ENCODE data around the gene SMIM32. TPM values are rescaled to one million over a fixed set of nuclear protein-coding genes. Genes with fewer than 3 reads are reported as not detected.

SMIM32 gene
- polyA plus RNA-seq, 1 donor from 2014 or later, result 3.6 TPM

DNA sequence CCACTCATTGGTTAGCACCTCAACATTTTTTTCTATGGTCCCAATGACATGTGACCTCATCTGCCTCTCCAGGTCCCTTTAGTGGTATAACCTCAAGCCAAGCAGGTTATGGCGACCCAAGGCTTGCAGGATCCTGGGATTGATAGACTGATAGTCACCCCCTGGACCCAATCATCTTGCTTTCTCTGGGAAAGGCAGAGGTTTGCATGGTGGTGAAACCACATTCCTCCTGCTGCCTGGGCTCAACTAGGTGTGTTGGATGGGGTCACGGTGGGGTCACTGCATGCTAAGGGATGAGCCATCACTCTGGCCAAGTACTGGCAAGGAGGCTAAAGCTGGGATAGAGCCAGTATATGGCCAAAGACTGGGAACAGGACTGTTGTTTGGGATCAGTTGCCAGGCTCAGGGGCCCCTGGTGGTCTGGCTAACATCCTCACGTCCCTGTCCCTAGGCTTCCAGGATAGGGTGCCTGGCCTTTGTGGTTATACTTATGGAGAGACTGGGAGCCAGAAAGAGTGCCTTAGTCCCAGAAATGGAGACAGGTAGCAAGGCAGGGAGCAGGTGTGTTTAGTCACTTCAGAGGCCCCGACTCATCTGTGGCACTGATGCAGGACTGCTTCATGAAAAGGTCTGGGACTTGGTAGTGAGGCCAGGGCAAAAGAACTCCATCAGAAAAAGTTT is 4.6 kb upstream of the SMIM32 start:
- H4K20me1 ChIP-seq (ENCODE audit: insufficient read depth), result no peaks in the 10 kb centered on the region
- TF ChIP-seq EZH2 (IDR thresholded peaks at IDR 0.05; ENCODE audit: borderline replicate concordance, insufficient read depth, low read length, poor library complexity, severe bottlenecking) (no peak), POLR2AphosphoS5 (IDR thresholded peaks at IDR 0.05) (no peak), MXI1 (conservative IDR thresholded peaks at IDR 0.05; ENCODE audit: poor library complexity, severe bottlenecking) (no peak), TAF1 (IDR thresholded peaks at IDR 0.05; ENCODE audit: low read depth) (no peak), EP300 (conservative IDR thresholded peaks at IDR 0.05; ENCODE audit: poor library complexity, severe bottlenecking) (no peak), RAD21 (conservative IDR thresholded peaks at IDR 0.05) (no peak), SMC3 (conservative IDR thresholded peaks at IDR 0.05; ENCODE audit: poor library complexity) (no peak)
- TF ChIP-seq, protein P1, sequence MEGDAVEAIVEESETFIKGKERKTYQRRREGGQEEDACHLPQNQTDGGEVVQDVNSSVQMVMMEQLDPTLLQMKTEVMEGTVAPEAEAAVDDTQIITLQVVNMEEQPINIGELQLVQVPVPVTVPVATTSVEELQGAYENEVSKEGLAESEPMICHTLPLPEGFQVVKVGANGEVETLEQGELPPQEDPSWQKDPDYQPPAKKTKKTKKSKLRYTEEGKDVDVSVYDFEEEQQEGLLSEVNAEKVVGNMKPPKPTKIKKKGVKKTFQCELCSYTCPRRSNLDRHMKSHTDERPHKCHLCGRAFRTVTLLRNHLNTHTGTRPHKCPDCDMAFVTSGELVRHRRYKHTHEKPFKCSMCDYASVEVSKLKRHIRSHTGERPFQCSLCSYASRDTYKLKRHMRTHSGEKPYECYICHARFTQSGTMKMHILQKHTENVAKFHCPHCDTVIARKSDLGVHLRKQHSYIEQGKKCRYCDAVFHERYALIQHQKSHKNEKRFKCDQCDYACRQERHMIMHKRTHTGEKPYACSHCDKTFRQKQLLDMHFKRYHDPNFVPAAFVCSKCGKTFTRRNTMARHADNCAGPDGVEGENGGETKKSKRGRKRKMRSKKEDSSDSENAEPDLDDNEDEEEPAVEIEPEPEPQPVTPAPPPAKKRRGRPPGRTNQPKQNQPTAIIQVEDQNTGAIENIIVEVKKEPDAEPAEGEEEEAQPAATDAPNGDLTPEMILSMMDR (IDR thresholded peaks at IDR 0.05; ENCODE audit: poor library complexity, severe bottlenecking), result no peak
- TF ChIP-seq, protein P2, sequence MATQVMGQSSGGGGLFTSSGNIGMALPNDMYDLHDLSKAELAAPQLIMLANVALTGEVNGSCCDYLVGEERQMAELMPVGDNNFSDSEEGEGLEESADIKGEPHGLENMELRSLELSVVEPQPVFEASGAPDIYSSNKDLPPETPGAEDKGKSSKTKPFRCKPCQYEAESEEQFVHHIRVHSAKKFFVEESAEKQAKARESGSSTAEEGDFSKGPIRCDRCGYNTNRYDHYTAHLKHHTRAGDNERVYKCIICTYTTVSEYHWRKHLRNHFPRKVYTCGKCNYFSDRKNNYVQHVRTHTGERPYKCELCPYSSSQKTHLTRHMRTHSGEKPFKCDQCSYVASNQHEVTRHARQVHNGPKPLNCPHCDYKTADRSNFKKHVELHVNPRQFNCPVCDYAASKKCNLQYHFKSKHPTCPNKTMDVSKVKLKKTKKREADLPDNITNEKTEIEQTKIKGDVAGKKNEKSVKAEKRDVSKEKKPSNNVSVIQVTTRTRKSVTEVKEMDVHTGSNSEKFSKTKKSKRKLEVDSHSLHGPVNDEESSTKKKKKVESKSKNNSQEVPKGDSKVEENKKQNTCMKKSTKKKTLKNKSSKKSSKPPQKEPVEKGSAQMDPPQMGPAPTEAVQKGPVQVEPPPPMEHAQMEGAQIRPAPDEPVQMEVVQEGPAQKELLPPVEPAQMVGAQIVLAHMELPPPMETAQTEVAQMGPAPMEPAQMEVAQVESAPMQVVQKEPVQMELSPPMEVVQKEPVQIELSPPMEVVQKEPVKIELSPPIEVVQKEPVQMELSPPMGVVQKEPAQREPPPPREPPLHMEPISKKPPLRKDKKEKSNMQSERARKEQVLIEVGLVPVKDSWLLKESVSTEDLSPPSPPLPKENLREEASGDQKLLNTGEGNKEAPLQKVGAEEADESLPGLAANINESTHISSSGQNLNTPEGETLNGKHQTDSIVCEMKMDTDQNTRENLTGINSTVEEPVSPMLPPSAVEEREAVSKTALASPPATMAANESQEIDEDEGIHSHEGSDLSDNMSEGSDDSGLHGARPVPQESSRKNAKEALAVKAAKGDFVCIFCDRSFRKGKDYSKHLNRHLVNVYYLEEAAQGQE (IDR thresholded peaks at IDR 0.05; ENCODE audit: borderline replicate concordance), result no peak
- no peaks in the 10 kb centered on the region for H3K9me2 ChIP-seq (ENCODE audit: insufficient read depth, low read length)
- H3K9ac ChIP-seq (ENCODE audit: low read length), result no peak overlapping the region
- no peaks in the 10 kb centered on the region for H3F3A ChIP-seq (ENCODE audit: insufficient read depth, low read length, poor library complexity, severe bottlenecking)
- H3K27me3 ChIP-seq (ENCODE audit: insufficient read depth, low read depth, low read length), result peaks cover 15% of the 10 kb centered on the region
- H3K9me3 ChIP-seq (ENCODE audit: low read length), result no peaks in the 10 kb centered on the region
- H3K79me2 ChIP-seq (replicated peaks; ENCODE audit: insufficient read depth, low read length), result no peaks in the 10 kb centered on the region
- no peak overlapping the region for H2AFZ ChIP-seq (ENCODE audit: low read depth, low read length)
- no peaks in the 10 kb centered on the region for H3K36me3 ChIP-seq (ENCODE audit: insufficient read depth, low read length)
- H3K4me2 ChIP-seq (ENCODE audit: low read length), result no peak overlapping the region
- H3K4me3 ChIP-seq (ENCODE audit: low read length), result no peak overlapping the region
- H3K27ac ChIP-seq (ENCODE audit: low read length), result no peak overlapping the region

DNA sequence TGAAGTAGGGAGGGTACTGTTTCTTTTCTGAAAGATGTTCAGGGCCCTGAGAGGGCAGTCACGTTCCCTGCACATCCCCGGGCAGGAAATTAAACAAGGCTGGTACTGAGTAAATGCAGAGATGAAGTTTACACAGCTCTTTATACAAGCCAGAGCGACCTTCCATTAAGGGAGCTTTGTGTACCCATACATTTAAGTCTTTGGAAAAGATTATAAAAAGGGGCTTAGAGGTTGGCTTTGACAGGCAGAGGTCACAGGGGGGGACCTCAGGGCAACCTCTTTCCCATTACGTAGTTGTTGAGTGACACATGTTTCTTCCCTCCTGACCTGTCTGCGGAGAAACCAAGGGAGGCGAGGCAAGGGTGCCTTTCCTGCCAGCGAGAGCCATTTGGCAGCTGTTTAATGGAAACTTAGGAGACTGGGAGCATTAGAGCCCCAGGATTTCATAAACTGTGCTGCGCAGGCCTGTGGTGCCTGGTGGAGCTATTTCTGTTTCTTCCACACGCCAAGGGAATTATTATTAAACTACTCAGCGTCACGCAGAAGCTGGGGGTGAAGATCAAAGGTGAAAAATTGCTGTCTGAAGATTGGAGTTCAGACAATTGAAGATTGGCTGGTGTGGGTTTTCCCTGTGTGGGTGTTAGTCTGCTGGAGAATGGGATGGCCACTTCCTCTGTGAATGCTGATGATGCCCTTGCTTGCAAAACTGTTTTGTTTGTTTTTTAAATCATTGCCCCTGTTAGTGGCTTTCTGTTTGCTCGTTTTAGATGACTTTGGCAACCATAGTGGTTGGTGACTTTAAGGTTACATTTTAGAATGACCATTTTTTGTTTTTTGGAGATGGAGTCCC is 3.2 kb upstream of the SMIM32 start:
- Histone ChIP-seq H3K9me2 (ENCODE audit: insufficient read depth, low read length) (no peaks in the 10 kb centered on the region), H2AFZ (ENCODE audit: low read depth, low read length) (no peak overlapping the region), H3K4me2 (ENCODE audit: low read length) (no peak overlapping the region), H3K27me3 (ENCODE audit: insufficient read depth, low read depth, low read length) (peaks cover 29% of the 10 kb centered on the region), H3K4me3 (ENCODE audit: low read length) (no peak overlapping the region), H3K79me2 (replicated peaks; ENCODE audit: insufficient read depth, low read length) (no peaks in the 10 kb centered on the region), H3K9me3 (ENCODE audit: low read length) (no peaks in the 10 kb centered on the region), H3F3A (ENCODE audit: insufficient read depth, low read length, poor library complexity, severe bottlenecking) (no peaks in the 10 kb centered on the region), H3K36me3 (ENCODE audit: insufficient read depth, low read length) (no peaks in the 10 kb centered on the region), H4K20me1 (ENCODE audit: insufficient read depth) (no peaks in the 10 kb centered on the region), H3K9ac (ENCODE audit: low read length) (no peak overlapping the region), H3K27ac (ENCODE audit: low read length) (no peak overlapping the region)
- TF ChIP-seq POLR2AphosphoS5 (IDR thresholded peaks at IDR 0.05), result no peak
- TF ChIP-seq SMC3 (conservative IDR thresholded peaks at IDR 0.05; ENCODE audit: poor library complexity), result no peak
- TF ChIP-seq, protein P2 (IDR thresholded peaks at IDR 0.05; ENCODE audit: borderline replicate concordance), result no peak
- no peak for TF ChIP-seq TAF1 (IDR thresholded peaks at IDR 0.05; ENCODE audit: low read depth)
- no peak for TF ChIP-seq EZH2 (IDR thresholded peaks at IDR 0.05; ENCODE audit: borderline replicate concordance, insufficient read depth, low read length, poor library complexity, severe bottlenecking)
- no peak for TF ChIP-seq MXI1 (conservative IDR thresholded peaks at IDR 0.05; ENCODE audit: poor library complexity, severe bottlenecking)
- TF ChIP-seq EP300 (conservative IDR thresholded peaks at IDR 0.05; ENCODE audit: poor library complexity, severe bottlenecking), result no peak
- TF ChIP-seq, protein P1 (IDR thresholded peaks at IDR 0.05; ENCODE audit: poor library complexity, severe bottlenecking), result no peak
- no peak for TF ChIP-seq RAD21 (conservative IDR thresholded peaks at IDR 0.05)
